A673 (cell line): ENCODE measurements around the gene PDAP1. TPM values are rescaled to one million over a fixed set of nuclear protein-coding genes. Genes with fewer than 3 reads are reported as not detected.
"Not testable (repeated sequence)": the region's sequence is repeated elsewhere in the genome, so short reads cannot be mapped to it uniquely, and the experiment has no call there.

Experiments
- BruUV-seq: library from RNA; stranded (reverse); fragments of 400-500 nt; replicated peaks from 2 replicates; lab custom pipeline; 2021; lab: Mats Ljungman, UMichigan
- CTCF ChIA-PET: fragments of 300-600 bp; sonication (Branson Sonifier 250); formaldehyde crosslinking; loops from one replicate; lab custom pipeline; 2022; ENCODE audit warnings: antibody characterized with exemption; lab: Charles Lee
- POLR2A ChIA-PET: fragments of 300-600 bp; sonication (Branson Sonifier 250); formaldehyde crosslinking; loops from one replicate; lab custom pipeline; 2022; ENCODE audit warnings: antibody characterized with exemption; ENCODE audit not compliant: low non-redundant PET; lab: Charles Lee
- DNase-seq: peaks from one replicate; pipeline ENCODE4 v3.0.0-alpha.2; 2015; ENCODE audit warnings: low spot score
- H3K27ac ChIP-seq: fragments of 200-600 bp; sonication (generic); 2 replicates; pipeline ENCODE4 v1.5.1; 2016; ENCODE audit warnings: mixed run types, low read depth, mild to moderate bottlenecking, mixed read lengths, antibody characterized with exemption, low read length; ENCODE audit not compliant: poor library complexity, severe bottlenecking
- H3K27me3 ChIP-seq: fragments of 200-600 bp; sonication (generic); replicated peaks from 2 replicates; pipeline ENCODE4 v1.6.1; 2017; ENCODE audit warnings: mixed run types, low read depth, mild to moderate bottlenecking, mixed read lengths, antibody characterized with exemption, low read length; ENCODE audit not compliant: insufficient read depth, poor library complexity
- H3K36me3 ChIP-seq: fragments of 200-600 bp; sonication (generic); 2 replicates; pipeline ENCODE4 v1.6.1; 2016; ENCODE audit warnings: mixed run types, mild to moderate bottlenecking, mixed read lengths, antibody characterized with exemption, low read length; ENCODE audit not compliant: insufficient read depth, poor library complexity, severe bottlenecking
- H3K4me1 ChIP-seq: fragments of 200-600 bp; sonication (generic); 2 replicates; pipeline ENCODE4 v1.6.1; 2017; ENCODE audit warnings: mixed run types, mild to moderate bottlenecking, mixed read lengths, antibody characterized with exemption, low read length; ENCODE audit not compliant: insufficient read depth, poor library complexity, severe bottlenecking
- H3K4me3 ChIP-seq: fragments of 200-600 bp; sonication (generic); 2 replicates; pipeline ENCODE4 v1.5.1; 2016; ENCODE audit warnings: low read depth, mixed run types, mild to moderate bottlenecking, mixed read lengths, low read length; ENCODE audit not compliant: poor library complexity, severe bottlenecking
- H3K9me3 ChIP-seq: fragments of 200-600 bp; sonication (generic); 2 replicates; pipeline ENCODE4 v1.6.1; 2016; ENCODE audit warnings: mixed run types, low read depth, mild to moderate bottlenecking, mixed read lengths, antibody characterized with exemption, low read length; ENCODE audit not compliant: poor library complexity, severe bottlenecking
- EZH2 ChIP-seq: fragments of 200-600 bp; sonication (generic); IDR thresholded peaks from 2 replicates; pipeline ENCODE4 v1.6.1; 2017; ENCODE audit warnings: borderline replicate concordance, low read depth, mild to moderate bottlenecking, mixed read lengths, antibody characterized with exemption, low read length; ENCODE audit not compliant: poor library complexity, severe bottlenecking
- intact Hi-C: fragments of 100-400 bp; cut with micrococcal nuclease; formaldehyde crosslinking; loops from one replicate; pipeline ENCODE4 v1.10.0; 2022; ENCODE audit not compliant: unreplicated experiment
- total RNA-seq: library from RNA; stranded (reverse); gene quantifications from 2 replicates; pipeline ENCODE4 v1.2.3, GENCODE V29; 2021
- TF ChIP-seq, protein P1 (sequence below): fragments of 300-800, 200-600 bp; sonication (generic); conservative IDR thresholded peaks from 2 replicates; pipeline ENCODE4 v1.5.1; 2017; ENCODE audit warnings: low read depth, mild to moderate bottlenecking, antibody characterized with exemption, low read length, moderate library complexity, mixed read lengths

The PDAP1 gene
- total RNA-seq, 1 experiment from 2014 or later: 164 TPM

DNA sequence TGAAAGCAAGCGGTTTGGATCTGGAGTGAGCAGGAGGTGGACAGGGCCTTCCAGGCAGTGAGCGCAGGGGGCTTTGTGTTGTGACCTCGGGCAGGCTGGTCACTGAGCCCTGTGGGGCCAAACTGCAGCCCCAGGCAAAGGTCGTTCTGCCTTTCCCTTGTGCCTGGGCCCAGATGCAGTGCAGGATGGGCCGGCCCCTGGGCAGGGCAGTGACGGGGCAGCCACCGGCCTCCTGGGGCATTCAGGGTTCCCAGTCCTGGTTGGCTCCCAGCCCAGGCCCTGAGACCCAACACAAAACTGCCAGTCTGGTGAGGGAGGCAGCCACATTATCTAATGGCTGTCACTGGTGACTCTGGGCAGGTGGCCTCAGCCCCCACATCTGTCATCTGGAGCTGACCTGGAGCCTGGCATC is 26.7 kb downstream of the PDAP1 start:
- no peak overlapping the region for H3K4me3 ChIP-seq
- BruUV-seq: no TSS peak
- no peaks in the 10 kb centered on the region for H3K36me3 ChIP-seq
- peaks cover 20% of the 10 kb centered on the region for H3K4me1 ChIP-seq
- H3K9me3 ChIP-seq: no peaks in the 10 kb centered on the region
- TF ChIP-seq, protein P1, sequence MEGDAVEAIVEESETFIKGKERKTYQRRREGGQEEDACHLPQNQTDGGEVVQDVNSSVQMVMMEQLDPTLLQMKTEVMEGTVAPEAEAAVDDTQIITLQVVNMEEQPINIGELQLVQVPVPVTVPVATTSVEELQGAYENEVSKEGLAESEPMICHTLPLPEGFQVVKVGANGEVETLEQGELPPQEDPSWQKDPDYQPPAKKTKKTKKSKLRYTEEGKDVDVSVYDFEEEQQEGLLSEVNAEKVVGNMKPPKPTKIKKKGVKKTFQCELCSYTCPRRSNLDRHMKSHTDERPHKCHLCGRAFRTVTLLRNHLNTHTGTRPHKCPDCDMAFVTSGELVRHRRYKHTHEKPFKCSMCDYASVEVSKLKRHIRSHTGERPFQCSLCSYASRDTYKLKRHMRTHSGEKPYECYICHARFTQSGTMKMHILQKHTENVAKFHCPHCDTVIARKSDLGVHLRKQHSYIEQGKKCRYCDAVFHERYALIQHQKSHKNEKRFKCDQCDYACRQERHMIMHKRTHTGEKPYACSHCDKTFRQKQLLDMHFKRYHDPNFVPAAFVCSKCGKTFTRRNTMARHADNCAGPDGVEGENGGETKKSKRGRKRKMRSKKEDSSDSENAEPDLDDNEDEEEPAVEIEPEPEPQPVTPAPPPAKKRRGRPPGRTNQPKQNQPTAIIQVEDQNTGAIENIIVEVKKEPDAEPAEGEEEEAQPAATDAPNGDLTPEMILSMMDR: no peak
- TF ChIP-seq EZH2: no peak
- ChIA-PET POLR2A (no interaction called here), CTCF (no interaction called here)
- no peak overlapping the region for H3K27ac ChIP-seq
- H3K27me3 ChIP-seq: no peaks in the 10 kb centered on the region
- no peak for DNase-seq
- intact Hi-C loops: no loop called here

DNA sequence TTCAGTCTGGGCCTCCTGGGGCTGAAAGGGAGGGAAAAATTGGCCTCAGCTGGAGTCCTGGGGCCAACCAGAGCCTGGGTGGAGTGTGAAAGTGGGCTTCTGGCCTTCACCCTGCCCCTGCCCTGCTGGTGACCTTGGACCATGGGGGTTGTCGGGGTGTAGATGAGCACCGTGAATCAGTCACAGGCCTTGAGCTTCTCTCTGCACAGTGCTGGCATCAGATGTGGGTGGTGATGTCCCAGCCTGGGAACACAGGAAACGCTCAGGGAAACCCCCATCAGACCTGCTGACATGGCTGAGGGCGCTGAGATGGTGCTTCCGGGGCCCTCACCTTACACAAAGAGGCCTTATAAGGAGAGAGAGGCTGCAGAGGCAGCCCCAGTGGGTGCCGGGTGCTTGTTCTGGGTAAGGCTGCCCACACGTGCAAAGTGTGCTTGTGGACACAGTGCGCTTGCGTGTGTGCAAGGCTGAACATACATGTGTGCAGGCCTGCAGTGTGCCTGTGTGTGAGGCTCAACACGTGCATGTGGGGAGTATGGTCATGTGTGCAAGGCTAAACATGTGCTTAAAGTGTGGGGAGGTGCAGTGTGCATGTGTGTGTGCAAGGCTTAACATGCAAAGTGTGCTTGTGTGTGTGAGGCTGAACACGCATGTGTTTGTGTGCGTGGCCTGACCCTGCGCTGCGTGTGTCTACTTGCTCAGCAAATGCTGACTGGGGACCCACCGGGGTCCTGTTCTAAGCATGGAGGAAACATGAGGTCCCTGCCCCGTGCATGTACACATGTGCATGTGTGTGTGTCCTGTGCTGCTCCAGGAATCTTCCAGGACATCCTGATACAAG is 27.4 kb downstream of the PDAP1 start:
- Histone ChIP-seq H3K9me3 (no peaks in the 10 kb centered on the region), H3K27me3 (no peaks in the 10 kb centered on the region), H3K4me1 (peaks cover 20% of the 10 kb centered on the region), H3K27ac (peak overlapping the region; percentile 62), H3K36me3 (no peaks in the 10 kb centered on the region), H3K4me3 (no peak overlapping the region)
- intact Hi-C loops: no loop called here
- no peak for DNase-seq
- POLR2A ChIA-PET: no interaction called here
- TF ChIP-seq EZH2: no peak
- TF ChIP-seq, protein P1: no peak
- CTCF ChIA-PET: interaction anchor here (0.6 kb wide), 1 partner anchor 354 kb away, joined by 6 read pairs; the partner anchor contains the start of gene CYP3A7
- no TSS peak for BruUV-seq

DNA sequence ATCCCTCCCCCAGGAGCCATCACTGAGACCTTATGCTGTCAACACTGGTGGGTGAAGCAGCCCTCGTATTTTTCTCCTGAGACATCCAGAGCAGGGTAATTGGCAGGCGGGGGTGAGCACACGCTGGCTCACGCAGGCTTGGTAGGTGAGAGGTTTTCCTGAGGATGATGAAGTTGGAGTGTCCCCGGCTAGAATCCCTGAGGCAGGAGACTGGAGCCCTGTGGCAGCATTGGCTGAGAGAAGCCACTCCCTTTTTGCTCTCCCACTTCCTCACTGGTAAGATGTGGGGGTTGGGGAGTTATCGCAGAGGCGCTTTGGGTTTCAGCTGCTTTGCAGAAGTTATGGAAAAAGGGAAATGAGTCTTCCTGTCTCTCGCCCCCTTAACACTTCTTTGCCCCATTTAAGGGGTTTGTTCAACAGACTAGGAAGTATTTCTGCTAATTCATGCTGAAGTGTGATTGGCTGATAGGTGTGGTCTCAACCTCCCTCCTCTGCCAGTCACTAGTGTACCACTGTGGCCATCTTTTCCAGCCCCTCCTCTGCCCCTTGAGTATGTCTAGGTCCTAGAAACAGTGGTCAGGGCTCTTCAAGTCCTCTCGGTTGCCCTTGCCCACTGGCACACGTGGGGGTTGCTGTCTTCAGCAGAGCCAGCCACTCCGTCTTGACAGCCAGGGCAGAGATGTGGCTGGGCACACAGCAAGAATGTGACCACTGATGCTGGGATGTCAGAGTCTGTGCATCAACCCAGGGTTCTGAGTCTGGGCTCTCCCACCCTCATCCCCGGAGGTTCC is 28.2 kb downstream of the PDAP1 start:
- ChIA-PET POLR2A (no interaction called here), CTCF (no interaction called here)
- Histone ChIP-seq H3K27me3 (no peaks in the 10 kb centered on the region), H3K4me1 (peaks cover 23% of the 10 kb centered on the region), H3K36me3 (no peaks in the 10 kb centered on the region), H3K9me3 (no peaks in the 10 kb centered on the region), H3K4me3 (no peak overlapping the region), H3K27ac (peak overlapping the region; percentile 62)
- peak; percentile 57 for DNase-seq
- TF ChIP-seq EZH2: no peak
- TF ChIP-seq, protein P1: no peak
- intact Hi-C loops: no loop called here
- BruUV-seq: TSS peak; percentile 16

DNA sequence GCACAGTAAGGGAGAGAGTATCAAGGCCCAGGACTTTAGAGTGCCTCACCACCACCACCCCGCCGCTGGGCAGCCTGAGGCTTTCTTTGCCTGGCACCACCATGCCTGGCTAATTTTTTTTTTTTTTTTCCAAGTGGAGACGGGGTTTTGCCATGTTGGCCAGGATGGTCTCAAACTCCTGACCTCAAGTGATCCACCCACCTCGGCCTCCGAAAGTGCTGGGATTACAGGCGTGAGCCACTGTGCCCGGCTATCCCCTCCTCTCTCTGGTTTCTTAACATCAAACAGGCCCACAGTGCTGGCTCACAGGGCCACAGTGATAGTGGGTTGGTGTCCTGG is 28.7 kb downstream of the PDAP1 start:
- Histone ChIP-seq H3K4me1 (peaks cover 23% of the 10 kb centered on the region), H3K27ac (peak overlapping the region; percentile 6)
- BruUV-seq, CTCF ChIA-PET, H3K9me3 ChIP-seq, H3K27me3 ChIP-seq, DNase-seq, intact Hi-C loops, H3K36me3 ChIP-seq, H3K4me3 ChIP-seq: not testable (repeated sequence)
- POLR2A ChIA-PET: interaction anchor here (0.6 kb wide), 1 partner anchor 1746 kb away, joined by 5 read pairs; no protein-coding TSS in a partner anchor
